Breast epithelium (tissue), 4 donors: Measurements from ENCODE around the gene HM13. TPM values are rescaled to one million over a fixed set of nuclear protein-coding genes. Genes with fewer than 3 reads are reported as not detected.

Source experiments
- DNase-seq, 2 donors: peaks; one replicate each; pipeline ENCODE4 v3.0.0-alpha.2; 2019; ENCODE audit warnings: low spot score in 2 of 2
- H3K27ac ChIP-seq, 2 donors: fragments of 200-600 bp; sonication (generic) in 1 of 2; one replicate each; pipeline ENCODE4 v1.5.1; 2016 to 2019; ENCODE audit warnings: mild to moderate bottlenecking in 1 of 2
- H3K27me3 ChIP-seq, 2 donors: fragments of 200-600 bp; sonication (generic) in 1 of 2; one replicate each; pipeline versions ENCODE4 v1.5.1 to v1.6.0; 2017 to 2019; ENCODE audit warnings: control low read depth in 1 of 2, mild to moderate bottlenecking in 1 of 2
- H3K36me3 ChIP-seq: fragments of 200-600 bp; one replicate; pipeline ENCODE4 v1.5.1; 2019
- H3K4me1 ChIP-seq, 2 donors: fragments of 200-600 bp; sonication (generic); one replicate each; pipeline ENCODE4 v1.5.1; 2016 to 2019; ENCODE audit warnings: control low read depth in 1 of 2
- H3K4me3 ChIP-seq, 3 donors: fragments of 200-600 bp; sonication (generic); 1 replicate in 2 of 3; 2 replicates in 1 of 3; pipeline ENCODE4 v1.5.1; 2016 to 2019; ENCODE audit warnings: mild to moderate bottlenecking in 3 of 3, moderate library complexity in 2 of 3
- H3K9me3 ChIP-seq, 2 donors: fragments of 200-600 bp; sonication (generic) in 1 of 2; one replicate each; pipeline ENCODE4 v1.5.1; 2016 to 2019; ENCODE audit warnings: control low read depth in 1 of 2
- POLR2A ChIP-seq: fragments of 450-650 bp; IDR thresholded peaks from one replicate; pipeline ENCODE4 v1.6.1; 2016; ENCODE audit warnings: antibody characterized with exemption, mild to moderate bottlenecking, moderate library complexity
- POLR2AphosphoS5 ChIP-seq, 3 donors: sonication (generic); formaldehyde crosslinking; IDR thresholded peaks; one replicate each; pipeline ENCODE4 v1.6.1; 2017; ENCODE audit warnings: antibody characterized with exemption in 3 of 3
- intact Hi-C: fragments of 100-400 bp; cut with DNase I; formaldehyde crosslinking; loops from one replicate; pipeline ENCODE4 v1.15.1; 2023; ENCODE audit warnings: low total_unique reads
- total RNA-seq, 3 donors: library from RNA; depleted of rRNA; stranded (reverse); fragments of >200 nt; gene quantifications; one replicate each; pipeline ENCODE4 v1.1.0, GENCODE V29; 2016
- TF ChIP-seq, protein P1 (sequence below), 3 donors: fragments of 450-650 bp; IDR thresholded peaks; one replicate each; pipeline ENCODE4 v1.5.1; 2016 to 2017; ENCODE audit warnings: antibody characterized with exemption in 3 of 3, mild to moderate bottlenecking in 3 of 3, moderate library complexity in 3 of 3

HM13 gene
- total RNA-seq, 3 donors from 2014 or later, result 44.2 to 73.7 (median 53.1) TPM

DNA sequence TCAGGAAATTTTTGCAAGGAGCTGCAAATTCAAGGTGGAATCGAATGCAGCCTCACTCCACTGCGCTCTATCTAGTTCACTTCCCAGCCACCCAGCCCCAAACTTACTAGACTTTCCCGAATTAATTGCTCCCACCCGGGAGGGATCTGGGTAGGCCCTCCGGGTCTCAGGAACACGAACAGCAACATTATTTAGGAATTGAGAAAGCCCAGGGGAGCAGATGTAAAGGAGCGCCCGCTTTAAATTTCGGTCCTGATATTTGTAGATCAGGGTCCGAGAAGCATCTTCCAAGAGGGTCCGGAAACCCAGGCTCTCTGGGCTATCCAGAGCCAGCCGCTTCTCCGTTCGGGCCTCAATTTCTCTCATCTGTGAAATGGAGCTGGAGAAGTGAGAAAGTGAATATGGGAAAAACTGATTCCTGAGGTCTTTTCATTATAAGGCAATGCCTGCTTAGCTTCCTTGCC is 90.4 kb downstream of the HM13 start:
- TF ChIP-seq POLR2AphosphoS5 (IDR thresholded peaks at IDR 0.05) (no peak), POLR2A (no peak)
- TF ChIP-seq, protein P1, sequence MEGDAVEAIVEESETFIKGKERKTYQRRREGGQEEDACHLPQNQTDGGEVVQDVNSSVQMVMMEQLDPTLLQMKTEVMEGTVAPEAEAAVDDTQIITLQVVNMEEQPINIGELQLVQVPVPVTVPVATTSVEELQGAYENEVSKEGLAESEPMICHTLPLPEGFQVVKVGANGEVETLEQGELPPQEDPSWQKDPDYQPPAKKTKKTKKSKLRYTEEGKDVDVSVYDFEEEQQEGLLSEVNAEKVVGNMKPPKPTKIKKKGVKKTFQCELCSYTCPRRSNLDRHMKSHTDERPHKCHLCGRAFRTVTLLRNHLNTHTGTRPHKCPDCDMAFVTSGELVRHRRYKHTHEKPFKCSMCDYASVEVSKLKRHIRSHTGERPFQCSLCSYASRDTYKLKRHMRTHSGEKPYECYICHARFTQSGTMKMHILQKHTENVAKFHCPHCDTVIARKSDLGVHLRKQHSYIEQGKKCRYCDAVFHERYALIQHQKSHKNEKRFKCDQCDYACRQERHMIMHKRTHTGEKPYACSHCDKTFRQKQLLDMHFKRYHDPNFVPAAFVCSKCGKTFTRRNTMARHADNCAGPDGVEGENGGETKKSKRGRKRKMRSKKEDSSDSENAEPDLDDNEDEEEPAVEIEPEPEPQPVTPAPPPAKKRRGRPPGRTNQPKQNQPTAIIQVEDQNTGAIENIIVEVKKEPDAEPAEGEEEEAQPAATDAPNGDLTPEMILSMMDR (IDR thresholded peaks at IDR 0.05), result no peak
- no peaks in the 10 kb centered on the region for H3K27me3 ChIP-seq
- H3K9me3 ChIP-seq, result no peaks in the 10 kb centered on the region
- intact Hi-C loops, result loop anchor here (5.0 kb wide), 1 partner anchor 32 kb away; no protein-coding TSS in a partner anchor
- H3K4me1 ChIP-seq, result peaks cover 5 to 20% of the 10 kb centered on the region in 2 donors
- H3K36me3 ChIP-seq, result no peaks in the 10 kb centered on the region
- no peak for DNase-seq
- peak overlapping the region; percentile 73 to 91 (median 73) for H3K4me3 ChIP-seq
- H3K27ac ChIP-seq, result peak overlapping the region; percentile 77 to 88

DNA sequence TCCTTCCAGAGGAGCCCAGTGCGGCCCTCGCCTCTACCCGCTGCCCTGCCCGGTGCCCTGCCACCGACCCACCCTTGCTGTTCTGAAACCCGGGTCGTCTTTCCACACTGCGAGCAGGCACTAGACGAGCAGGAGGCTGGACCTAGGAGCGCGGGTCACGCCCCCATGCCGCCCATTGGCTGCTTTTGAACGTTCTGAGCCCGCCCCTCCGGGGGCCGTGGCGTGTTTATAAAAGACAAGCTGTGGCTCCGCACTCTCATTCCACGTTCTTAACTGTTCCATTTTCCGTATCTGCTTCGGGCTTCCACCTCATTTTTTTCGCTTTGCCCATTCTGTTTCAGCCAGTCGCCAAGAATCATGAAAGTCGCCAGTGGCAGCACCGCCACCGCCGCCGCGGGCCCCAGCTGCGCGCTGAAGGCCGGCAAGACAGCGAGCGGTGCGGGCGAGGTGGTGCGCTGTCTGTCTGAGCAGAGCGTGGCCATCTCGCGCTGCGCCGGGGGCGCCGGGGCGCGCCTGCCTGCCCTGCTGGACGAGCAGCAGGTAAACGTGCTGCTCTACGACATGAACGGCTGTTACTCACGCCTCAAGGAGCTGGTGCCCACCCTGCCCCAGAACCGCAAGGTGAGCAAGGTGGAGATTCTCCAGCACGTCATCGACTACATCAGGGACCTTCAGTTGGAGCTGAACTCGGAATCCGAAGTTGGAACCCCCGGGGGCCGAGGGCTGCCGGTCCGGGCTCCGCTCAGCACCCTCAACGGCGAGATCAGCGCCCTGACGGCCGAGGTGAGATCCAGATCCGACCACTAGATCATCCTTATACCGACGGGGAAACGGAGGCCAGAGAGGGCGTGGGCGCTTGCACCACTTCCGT is 91.0 kb downstream of the HM13 start, which contains the start of gene ID1:
TSS of gene ID1 (plus strand) at position 259 of the 871 bp plus-strand sequence. CDS start at position 358, 99 bp downstream.
- TF ChIP-seq POLR2AphosphoS5 (IDR thresholded peaks at IDR 0.05) (peak; percentile 89 to 99 (median 94)), POLR2A (peak; percentile 65)
- TF ChIP-seq, protein P1 (IDR thresholded peaks at IDR 0.05), result no peak
- Histone ChIP-seq H3K27me3 (no peaks in the 10 kb centered on the region), H3K36me3 (no peaks in the 10 kb centered on the region), H3K27ac (peak within 1 kb of the TSS; percentile 77 to 88), H3K4me3 (peak within 1 kb of the TSS; percentile 73 to 91 (median 73)), H3K4me1 (peaks cover 5 to 20% of the 10 kb centered on the region in 2 donors), H3K9me3 (no peaks in the 10 kb centered on the region)
- peak; percentile 86 to 89 for DNase-seq
- intact Hi-C loops, result loop anchor here (5.0 kb wide), 1 partner anchor 33 kb away; no protein-coding TSS in a partner anchor

DNA sequence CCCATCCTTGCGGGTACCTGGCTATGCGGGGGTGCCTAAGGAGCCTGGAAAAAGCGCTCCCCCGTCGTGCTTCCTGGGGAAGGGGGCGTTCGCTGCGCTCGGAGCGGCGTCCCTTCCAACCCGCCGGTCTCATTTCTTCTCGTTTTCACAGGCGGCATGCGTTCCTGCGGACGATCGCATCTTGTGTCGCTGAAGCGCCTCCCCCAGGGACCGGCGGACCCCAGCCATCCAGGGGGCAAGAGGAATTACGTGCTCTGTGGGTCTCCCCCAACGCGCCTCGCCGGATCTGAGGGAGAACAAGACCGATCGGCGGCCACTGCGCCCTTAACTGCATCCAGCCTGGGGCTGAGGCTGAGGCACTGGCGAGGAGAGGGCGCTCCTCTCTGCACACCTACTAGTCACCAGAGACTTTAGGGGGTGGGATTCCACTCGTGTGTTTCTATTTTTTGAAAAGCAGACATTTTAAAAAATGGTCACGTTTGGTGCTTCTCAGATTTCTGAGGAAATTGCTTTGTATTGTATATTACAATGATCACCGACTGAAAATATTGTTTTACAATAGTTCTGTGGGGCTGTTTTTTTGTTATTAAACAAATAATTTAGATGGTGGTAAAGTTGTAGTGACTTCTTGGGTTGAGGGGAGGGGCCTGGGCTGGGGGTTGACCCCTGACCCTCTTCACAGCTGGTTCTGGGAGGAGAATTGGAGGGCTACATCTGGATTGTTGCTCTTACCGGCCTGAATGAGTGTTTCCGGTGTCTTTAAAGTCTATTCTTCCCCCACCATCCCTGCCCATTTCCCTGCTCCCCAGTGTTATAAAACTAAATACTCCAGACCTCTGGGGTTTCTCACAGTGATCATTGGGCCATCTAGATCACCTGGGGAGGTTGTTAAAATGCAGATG is 91.9 kb downstream of the HM13 start:
- intact Hi-C loops, result loop anchor here (5.0 kb wide), 1 partner anchor 34 kb away; no protein-coding TSS in a partner anchor
- H3K27ac ChIP-seq, result peak overlapping the region; percentile 77 to 88
- no peaks in the 10 kb centered on the region for H3K36me3 ChIP-seq
- H3K9me3 ChIP-seq, result no peaks in the 10 kb centered on the region
- no peaks in the 10 kb centered on the region for H3K27me3 ChIP-seq
- H3K4me1 ChIP-seq, result peaks cover 5 to 20% of the 10 kb centered on the region in 2 donors
- TF ChIP-seq, protein P1 (IDR thresholded peaks at IDR 0.05), result no peak
- TF ChIP-seq POLR2A, result no peak
- no peak for TF ChIP-seq POLR2AphosphoS5 (IDR thresholded peaks at IDR 0.05)
- DNase-seq, result no peak
- H3K4me3 ChIP-seq, result peak overlapping the region; percentile 73 to 91 (median 73)

DNA sequence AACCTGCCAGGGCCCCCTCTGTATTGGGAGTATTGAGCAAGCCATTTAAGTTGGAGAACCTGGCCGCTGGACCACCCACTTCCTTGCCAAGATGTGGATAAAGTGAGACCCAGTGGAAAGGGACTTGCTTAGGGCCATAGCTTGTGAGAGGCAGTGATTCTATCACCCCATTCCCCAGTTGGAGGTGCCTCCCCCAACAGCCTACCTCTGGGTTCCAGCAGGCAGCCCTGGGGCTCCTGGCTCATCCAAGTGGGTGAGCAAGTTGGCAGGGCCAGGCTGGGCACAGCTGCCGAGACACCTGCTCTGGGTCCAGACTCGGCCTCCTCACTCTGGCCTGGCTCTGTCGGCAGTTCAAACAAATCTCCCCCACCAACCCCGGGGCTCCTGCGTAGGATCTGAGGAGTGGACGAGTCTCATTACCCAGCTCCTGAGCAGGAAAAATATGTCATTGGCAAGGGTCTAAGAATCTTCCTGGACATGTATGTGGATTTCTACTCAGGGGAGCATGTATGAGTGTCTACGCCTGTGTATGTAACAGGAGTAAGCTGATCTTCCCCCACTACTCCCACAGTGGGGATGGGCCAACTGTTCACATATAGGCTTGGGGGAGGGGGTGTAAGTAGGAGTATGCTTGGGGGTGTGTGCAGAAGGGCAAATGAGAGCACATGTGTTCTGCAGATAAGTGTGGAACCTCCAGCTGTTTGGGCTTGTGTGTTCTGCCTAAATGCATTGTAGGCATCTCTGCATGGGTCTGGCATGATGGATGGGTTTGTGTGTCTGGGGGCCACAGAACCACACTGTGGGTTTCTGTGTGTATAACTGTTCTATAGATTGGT is 92.8 kb downstream of the HM13 start:
- intact Hi-C loops, result loop anchor here (5.0 kb wide), 1 partner anchor 35 kb away; no protein-coding TSS in a partner anchor
- no peaks in the 10 kb centered on the region for H3K9me3 ChIP-seq
- H3K4me3 ChIP-seq, result peak overlapping the region; percentile 73 to 91 (median 73)
- no peak for DNase-seq
- no peaks in the 10 kb centered on the region for H3K36me3 ChIP-seq
- TF ChIP-seq, protein P1 (IDR thresholded peaks at IDR 0.05), result no peak
- no peak for TF ChIP-seq POLR2AphosphoS5 (IDR thresholded peaks at IDR 0.05)
- no peak for TF ChIP-seq POLR2A
- no peaks in the 10 kb centered on the region for H3K27me3 ChIP-seq
- H3K27ac ChIP-seq, result peak overlapping the region; percentile 77 to 88
- H3K4me1 ChIP-seq, result peaks cover 5 to 20% of the 10 kb centered on the region in 2 donors
